K562 (cell line): ENCODE results near the gene C1orf50. TPM values are rescaled to one million over a fixed set of nuclear protein-coding genes. Genes with fewer than 3 reads are reported as not detected.

Experiments used
- ATAC-seq: fragments of 200-7000 bp; cut with Tn5 transposase; 3 replicates; pipeline ENCODE4 v1.9.1; 2020; ENCODE audit warnings: moderate library complexity
- BruUV-seq: library from RNA; stranded (reverse); fragments of 400-500 nt; replicated peaks from 2 replicates; lab custom pipeline; 2021; lab: Mats Ljungman, UMichigan
- CTCF ChIA-PET: fragments of 300-600 bp; formaldehyde crosslinking; extraction: SDS; loops from one replicate; lab custom pipeline; 2021; ENCODE audit warnings: low intra/inter-chr PET ratio; lab: Yijun Ruan, JAX
- POLR2A ChIA-PET: fragments of 300-600, 350-650 bp; sonication (Branson Sonifier 250); formaldehyde crosslinking; extraction: SDS; loops from one replicate; lab custom pipeline; 2021; ENCODE audit warnings: antibody characterized with exemption, inconsistent platforms; lab: Yijun Ruan, JAX
- DNase-seq, 4 experiments: peaks; one replicate each; pipeline versions ENCODE4 v3.0.0 to v3.0.0-alpha.2; 2011 to 2018; ENCODE audit warnings: low spot score in 3 of 4, mixed read lengths in 3 of 4; ENCODE audit errors: extremely low read depth in 1 of 4
- FAIRE-seq: peaks from 2 replicates; lab custom pipeline; 2011; peaks lifted over from hg19 to GRCh38; lab: Jason Lieb, UNC
- H2AFZ ChIP-seq: 2 replicates; pipeline ENCODE4 v1.6.0; 2011; ENCODE audit warnings: low read depth, low read length, control low read depth, inconsistent platforms
- H3K27ac ChIP-seq: fragments of 200-600 bp; 3 replicates; pipeline ENCODE4 v1.8.0; 2011; ENCODE audit warnings: low read depth, mild to moderate bottlenecking, control low read depth, inconsistent platforms, low read length, moderate library complexity, mixed read lengths; ENCODE audit errors: extremely low read depth
- H3K27me3 ChIP-seq, 2 experiments: fragments of 300-600 bp in 1 of 2; 2 replicates in 1 of 2; 3 replicates in 1 of 2; pipeline versions ENCODE4 v1.6.0 to v1.8.0; 2011; ENCODE audit warnings: inconsistent platforms in 2 of 2, low read length in 2 of 2, mild to moderate bottlenecking in 1 of 2, mixed read lengths in 1 of 2, moderate library complexity in 1 of 2; ENCODE audit not compliant: control insufficient read depth in 2 of 2, insufficient read depth in 2 of 2
- H3K36me3 ChIP-seq: fragments of 300-600 bp; 3 replicates; pipeline ENCODE4 v1.8.0; 2011; ENCODE audit warnings: mild to moderate bottlenecking, low read length, inconsistent platforms; ENCODE audit not compliant: control insufficient read depth, insufficient read depth
- H3K4me1 ChIP-seq, 2 experiments: fragments of 200-600 bp in 1 of 2; replicated peaks in 1 of 2; 2 replicates in 1 of 2; 3 replicates in 1 of 2; pipeline versions ENCODE4 v1.5.1 to v1.8.0; 2011; ENCODE audit warnings: inconsistent platforms in 2 of 2, low read length in 2 of 2, mild to moderate bottlenecking in 1 of 2, mixed read lengths in 1 of 2, moderate library complexity in 1 of 2; ENCODE audit not compliant: control insufficient read depth in 2 of 2, insufficient read depth in 2 of 2
- H3K4me2 ChIP-seq: 2 replicates; pipeline ENCODE4 v1.6.1; 2011; ENCODE audit warnings: low read length, control low read depth, inconsistent platforms, mixed read lengths; ENCODE audit not compliant: insufficient read depth
- H3K4me3 ChIP-seq: fragments of 200-600 bp; sonication (generic), shearing (Covaris generic); 2 replicates; pipeline ENCODE4 v1.5.1; 2016; ENCODE audit warnings: control low read depth, inconsistent platforms
- H3K79me2 ChIP-seq: fragments of 200-600 bp; 3 replicates; pipeline ENCODE4 v1.8.0; 2011; ENCODE audit warnings: low read length, inconsistent platforms; ENCODE audit not compliant: control insufficient read depth, insufficient read depth
- H3K9ac ChIP-seq, 2 experiments: 2 replicates each; pipeline versions ENCODE4 v1.6.0 to v1.6.1; 2011; ENCODE audit warnings: low read depth in 2 of 2, low read length in 2 of 2, control low read depth in 1 of 2, inconsistent platforms in 1 of 2, mild to moderate bottlenecking in 1 of 2, mixed read lengths in 1 of 2; ENCODE audit not compliant: insufficient read depth in 1 of 2
- H3K9me1 ChIP-seq: one replicate; pipeline ENCODE4 v1.6.0; 2011; ENCODE audit warnings: inconsistent platforms, mild to moderate bottlenecking, low read length, moderate library complexity; ENCODE audit not compliant: control insufficient read depth, insufficient read depth
- H3K9me3 ChIP-seq: replicated peaks from 2 replicates; pipeline ENCODE4 v1.5.1; 2011; ENCODE audit warnings: low read depth, low read length, inconsistent platforms; ENCODE audit not compliant: control insufficient read depth, insufficient read depth
- H4K20me1 ChIP-seq: replicated peaks from 2 replicates; pipeline ENCODE4 v1.6.1; 2011; ENCODE audit warnings: low read length, inconsistent platforms, mixed read lengths; ENCODE audit not compliant: control insufficient read depth, insufficient read depth
- CHD2 ChIP-seq: IDR thresholded peaks from 2 replicates; pipeline ENCODE4 v1.6.1; 2011; ENCODE audit warnings: low read depth, low read length
- CSDE1 ChIP-seq, 2 experiments: fragments of 450-650 bp; IDR thresholded peaks; 2 replicates each; pipeline ENCODE4 v1.6.1; 2016; ENCODE audit warnings: mild to moderate bottlenecking in 1 of 2
- HOMEZ ChIP-seq: fragments of 250-450 bp; sonication (Bioruptor Pico); IDR thresholded peaks from 2 replicates; pipeline ENCODE4 v1.4.0; 2020; ENCODE audit warnings: mild to moderate bottlenecking, moderate library complexity
- HSF4 ChIP-seq: fragments of 250-450 bp; sonication (Bioruptor Pico); IDR thresholded peaks from 2 replicates; pipeline ENCODE4 v2.1.2; 2022; ENCODE audit warnings: mild to moderate bottlenecking, moderate library complexity, borderline replicate concordance
- JUND ChIP-seq, 2 experiments: IDR thresholded peaks; 2 replicates in 1 of 2; 3 replicates in 1 of 2; pipeline ENCODE4 v1.6.1; 2011; ENCODE audit warnings: borderline replicate concordance in 2 of 2, low read depth in 2 of 2, low read length in 2 of 2, improper control_type of control experiment in 1 of 2, missing biosample characterization in 1 of 2, missing genetic modification characterization in 1 of 2, missing genetic modification reagents in 1 of 2
- MYNN ChIP-seq, 2 experiments: sonication (generic); formaldehyde crosslinking in 1 of 2; IDR thresholded peaks; 2 replicates each; pipeline versions ENCODE4 v1.5.0 to v1.6.1; 2016 to 2020; ENCODE audit warnings: antibody characterized with exemption in 1 of 2, missing genetic modification reagents in 1 of 2
- RFX1 ChIP-seq: fragments of 450-650 bp; IDR thresholded peaks from 2 replicates; pipeline ENCODE4 v1.6.1; 2016; ENCODE audit warnings: mild to moderate bottlenecking, moderate library complexity
- SMARCE1 ChIP-seq: fragments of 450-650 bp; IDR thresholded peaks from 2 replicates; pipeline ENCODE4 v1.7.1; 2016; ENCODE audit warnings: mild to moderate bottlenecking
- ZNF134 ChIP-seq: fragments of 250-450 bp; sonication (Bioruptor Pico); conservative IDR thresholded peaks from 2 replicates; pipeline ENCODE4 v1.4.0; 2020
- ZNF175 ChIP-seq: fragments of 200-800 bp; sonication (Bioruptor generic); IDR thresholded peaks from 2 replicates; pipeline ENCODE4 v1.6.1; 2016; ENCODE audit warnings: low read depth, mild to moderate bottlenecking, missing genetic modification characterization, missing compliant biosample characterization
- ZNF707 ChIP-seq: fragments of 250-450 bp; sonication (Bioruptor Pico); conservative IDR thresholded peaks from 2 replicates; pipeline ENCODE4 v1.8.0; 2022; ENCODE audit warnings: inconsistent platforms, mild to moderate bottlenecking, moderate library complexity
- WGBS: fragments of 100-300 bp; shearing (Covaris generic); methylation state at CpG from one replicate; pipeline ENCODE4 v1.1.6; 2016; ENCODE audit warnings: low coverage, mixed read lengths; ENCODE audit not compliant: insufficient coverage; ENCODE audit errors: missing lambda C conversion rate; 5-methylcytosine and 5-hydroxymethylcytosine counted together
- in situ Hi-C: fragments of 300-500 bp; cut with MboI; formaldehyde crosslinking; loops from 4 replicates; pipeline ENCODE4 v1.15.0; 2018; ENCODE audit warnings: inconsistent platforms, mixed read lengths
- intact Hi-C: fragments of 100-400 bp; cut with micrococcal nuclease; formaldehyde crosslinking; loops from 2 replicates; pipeline ENCODE4 v1.14.2; 2022
- polyA plus RNA-seq, 8 experiments: library from polyadenylated mRNA; depleted of rRNA in 4 of 8; stranded (reverse) in 5 of 8; unstranded in 3 of 8; fragments of >200 nt; fragmentation: Nextera tagmentation in 2 of 8; fragmentation: Illumina TruSeq in 1 of 8; extraction: Ambion mirVana in 2 of 8; extraction: Trizol in 1 of 8; gene quantifications; 2 replicates each; pipeline versions ENCODE4 v1.2.1 to v1.2.3, GENCODE V29; 2011 to 2014; ENCODE audit warnings: inconsistent platforms in 1 of 8, missing spikeins in 1 of 8
- total RNA-seq, 7 experiments: library from RNA; depleted of rRNA in 6 of 7; stranded (reverse); fragments of >200 nt in 6 of 7; fragmentation: Illumina TruSeq in 2 of 7; extraction: Trizol in 2 of 7; gene quantifications; 2 replicates each; pipeline versions ENCODE4 v1.2.1 to v1.2.3, GENCODE V29; 2011 to 2021; ENCODE audit warnings: low replicate concordance in 1 of 7
- TF ChIP-seq, protein P1 (sequence below): fragments of 450-650 bp; formaldehyde crosslinking; IDR thresholded peaks from 2 replicates; pipeline ENCODE4 v1.4.0; 2020; ENCODE audit warnings: mild to moderate bottlenecking, mixed read lengths

The C1orf50 gene
- total and polyA plus RNA-seq, 9 of the 15 experiments (the other 6 are each of a cell fraction or from before 2014, with no cell fraction given): 0.55 to 13.9 (median 5.2) TPM

DNA sequence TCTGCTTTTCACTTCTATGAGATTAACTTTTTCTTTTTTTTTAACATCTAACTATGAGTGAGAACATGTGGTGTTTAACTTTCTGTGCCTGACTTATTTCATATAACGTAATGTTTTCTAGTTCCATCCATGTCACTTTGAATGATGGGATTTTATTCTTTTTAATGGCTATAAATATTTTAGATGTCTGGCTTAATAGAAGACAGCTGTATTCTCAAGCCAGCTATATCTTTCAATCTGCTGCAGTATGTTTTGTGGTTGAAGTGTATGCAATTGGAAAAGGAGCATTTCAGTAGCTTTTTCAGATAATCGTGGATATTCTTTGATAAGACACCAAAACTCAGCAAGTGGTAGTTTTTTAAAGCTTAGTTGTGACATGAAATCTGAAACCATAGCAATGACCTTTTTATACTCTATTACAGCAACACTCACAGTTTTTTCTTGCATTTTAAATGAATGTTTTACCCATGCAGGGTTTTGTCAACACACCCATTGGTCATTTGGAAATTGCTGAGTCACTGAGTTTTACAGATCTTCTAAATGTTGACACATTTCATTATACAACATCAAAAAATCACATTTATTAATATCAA is 55.8 kb downstream of the C1orf50 start (continued):
- TF ChIP-seq RFX1: peak; percentile 42
- TF ChIP-seq, all 486 proteins: peak for 50

DNA sequence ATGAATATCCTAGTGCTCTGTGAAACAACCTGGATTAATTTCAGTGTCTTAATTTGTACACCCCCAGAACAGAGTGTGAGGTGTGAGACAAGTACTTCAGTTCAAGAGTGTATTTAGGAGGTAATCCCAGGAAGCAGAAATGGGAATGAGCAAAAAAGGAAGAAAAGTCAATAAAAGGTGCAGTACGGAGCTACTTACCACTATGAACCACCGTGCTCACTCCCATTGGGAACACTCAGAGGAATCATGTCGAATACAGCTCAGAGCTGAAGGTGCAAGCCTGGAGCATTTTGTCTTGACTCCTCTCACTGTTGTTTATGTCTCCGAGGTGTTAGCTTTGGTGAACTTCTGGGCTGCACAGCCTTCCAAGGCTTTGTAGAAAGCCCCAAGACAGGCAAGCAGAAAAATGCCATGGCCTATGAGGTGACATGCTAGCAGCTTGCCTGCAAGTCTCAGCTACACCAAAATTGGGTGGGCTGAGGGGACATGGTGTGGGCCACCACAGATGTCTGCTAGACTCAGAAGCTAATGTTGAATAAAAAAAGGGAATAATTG is 57.5 kb downstream of the C1orf50 start:
- Histone ChIP-seq H3K27ac (peak overlapping the region; percentile 87), H3K9me1 (no peaks in the 10 kb centered on the region), H3K79me2 (peaks cover 55% of the 10 kb centered on the region), H4K20me1 (no peaks in the 10 kb centered on the region), H3K4me3 (peak overlapping the region; percentile 2; the same call in 1 of the 2 replicates), H3K27me3 (no peaks in the 10 kb centered on the region), H3K4me2 (peak overlapping the region; percentile 97), H3K36me3 (peaks cover 14% of the 10 kb centered on the region), H3K9me3 (no peaks in the 10 kb centered on the region), H2AFZ (peak overlapping the region; percentile 81), H3K9ac (peak overlapping the region; percentile 39 to 86; a peak in 3 of 4 replicates), H3K4me1 (peaks cover 22 to 58% of the 10 kb centered on the region in 2 experiments)
- in situ Hi-C loops: no loop called here
- ChIA-PET POLR2A (interaction anchor here (0.7 to 8.7 kb wide), 14 partner anchors 8 to 249 kb away, joined by 3 to 76 read pairs (median 4); partner anchors contain the start of genes C1orf50, ERMAP, P3H1 and YBX1), CTCF (interaction anchor here (0.7 kb wide), 1 partner anchor 44 kb away, joined by 3 read pairs; no protein-coding TSS in a partner anchor)
- WGBS: 11% methylated on average over 4 of the region's 4 CpGs
- intact Hi-C loops: loop anchor here (1.0 to 5.0 kb wide), 5 partner anchors 7 to 138 kb away; partner anchors contain the start of genes C1orf50, ERMAP, P3H1 and SVBP
- peak in 2 of 4 experiments; percentile 34 to 60 for DNase-seq
- ATAC-seq: peak; percentile 51
- BruUV-seq: no TSS peak
- no peak for FAIRE-seq
- TF ChIP-seq, protein P1, sequence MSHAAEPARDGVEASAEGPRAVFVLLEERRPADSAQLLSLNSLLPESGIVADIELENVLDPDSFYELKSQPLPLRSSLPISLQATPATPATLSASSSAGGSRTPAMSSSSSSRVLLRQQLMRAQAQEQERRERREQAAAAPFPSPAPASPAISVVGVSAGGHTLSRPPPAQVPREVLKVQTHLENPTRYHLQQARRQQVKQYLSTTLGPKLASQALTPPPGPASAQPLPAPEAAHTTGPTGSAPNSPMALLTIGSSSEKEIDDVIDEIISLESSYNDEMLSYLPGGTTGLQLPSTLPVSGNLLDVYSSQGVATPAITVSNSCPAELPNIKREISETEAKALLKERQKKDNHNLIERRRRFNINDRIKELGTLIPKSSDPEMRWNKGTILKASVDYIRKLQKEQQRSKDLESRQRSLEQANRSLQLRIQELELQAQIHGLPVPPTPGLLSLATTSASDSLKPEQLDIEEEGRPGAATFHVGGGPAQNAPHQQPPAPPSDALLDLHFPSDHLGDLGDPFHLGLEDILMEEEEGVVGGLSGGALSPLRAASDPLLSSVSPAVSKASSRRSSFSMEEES (CRISPR knock-in tag): no peak
- TF ChIP-seq HSF4: 0 out of 2 replicates have a peak, but pooled peaks have one; percentile 6
- no peak for TF ChIP-seq MYNN (IDR thresholded peaks at IDR 0.05)
- TF ChIP-seq MYNN (CRISPR knock-in tag; IDR thresholded peaks at IDR 0.05): no peak
- TF ChIP-seq SMARCE1: no peak
- no peak for TF ChIP-seq CHD2
- TF ChIP-seq ZNF707 (CRISPR knock-in tag): no peak
- TF ChIP-seq ZNF175 (CRISPR knock-in tag): no peak
- no peak for TF ChIP-seq JUND (IDR thresholded peaks at IDR 0.05; ENCODE audit: borderline replicate concordance, low read depth, low read length)
- TF ChIP-seq JUND (tag; IDR thresholded peaks at IDR 0.05; ENCODE audit: borderline replicate concordance, low read depth, low read length): no peak
- TF ChIP-seq CSDE1 (IDR thresholded peaks at IDR 0.05): no peak
- TF ChIP-seq HOMEZ (CRISPR knock-in tag): no peak
- no peak for TF ChIP-seq ZNF134 (CRISPR knock-in tag)
